Mesenchymal stem cell (in vitro differentiated cells and primary cell): Measurements from ENCODE around the gene PNPO. TPM values are rescaled to one million over a fixed set of nuclear protein-coding genes. Genes with fewer than 3 reads are reported as not detected.
A peak's percentile ranks its signal among the peaks of the same experiment; 100 is the strongest.

Experiments
- DNase-seq: peaks from one replicate; pipeline ENCODE4 v3.0.0-alpha.2; 2013
- H2AFZ ChIP-seq: one replicate; pipeline ENCODE4 v1.6.1; 2013; ENCODE audit warnings: low read depth, mild to moderate bottlenecking, control low read depth, inconsistent platforms, low read length, moderate library complexity
- H2AK5ac ChIP-seq: 2 replicates; pipeline ENCODE4 v1.6.1; 2013; ENCODE audit warnings: low read length, moderate library complexity, mild to moderate bottlenecking, inconsistent platforms; ENCODE audit not compliant: severe bottlenecking
- H2BK120ac ChIP-seq: one replicate; pipeline ENCODE4 v1.6.1; 2013; ENCODE audit warnings: low read depth, mild to moderate bottlenecking, inconsistent platforms, low read length, moderate library complexity
- H2BK12ac ChIP-seq, 2 experiments: one replicate each; pipeline ENCODE4 v1.6.1; 2013; ENCODE audit warnings: inconsistent platforms in 2 of 2, low read length in 2 of 2, mild to moderate bottlenecking in 2 of 2, moderate library complexity in 2 of 2, control low read depth in 1 of 2
- H2BK15ac ChIP-seq: one replicate; pipeline ENCODE4 v1.6.1; 2013; ENCODE audit warnings: mild to moderate bottlenecking, low read depth, inconsistent platforms; ENCODE audit not compliant: poor library complexity, severe bottlenecking
- H2BK5ac ChIP-seq: 2 replicates; pipeline ENCODE4 v1.6.1; 2013; ENCODE audit warnings: low read depth, mild to moderate bottlenecking, low read length, control low read depth, inconsistent platforms; ENCODE audit not compliant: poor library complexity, severe bottlenecking
- H3K14ac ChIP-seq, 2 experiments: one replicate each; pipeline ENCODE4 v1.6.1; 2013; ENCODE audit warnings: inconsistent platforms in 2 of 2, low read length in 2 of 2, control low read depth in 1 of 2, mild to moderate bottlenecking in 1 of 2, moderate library complexity in 1 of 2
- H3K18ac ChIP-seq, 2 experiments: one replicate each; pipeline ENCODE4 v1.6.1; 2013; ENCODE audit warnings: inconsistent platforms in 2 of 2, low read length in 2 of 2, control low read depth in 1 of 2, low read depth in 1 of 2, mild to moderate bottlenecking in 1 of 2
- H3K23ac ChIP-seq, 2 experiments: one replicate each; pipeline ENCODE4 v1.6.1; 2013; ENCODE audit warnings: inconsistent platforms in 2 of 2, low read length in 2 of 2, mild to moderate bottlenecking in 2 of 2, moderate library complexity in 2 of 2, control low read depth in 1 of 2
- H3K27ac ChIP-seq: 2 replicates; pipeline ENCODE4 v1.5.1; 2013; ENCODE audit warnings: mild to moderate bottlenecking, moderate library complexity, low read length, control low read depth, inconsistent platforms; ENCODE audit not compliant: poor library complexity, severe bottlenecking
- H3K27me3 ChIP-seq, 2 experiments: 2 replicates each; pipeline versions ENCODE4 v1.6.1 to v1.7.0; 2013; ENCODE audit warnings: low read length in 2 of 2, mild to moderate bottlenecking in 2 of 2, moderate library complexity in 2 of 2, control low read depth in 1 of 2, inconsistent platforms in 1 of 2; ENCODE audit not compliant: control insufficient read depth in 1 of 2, insufficient read depth in 1 of 2
- H3K36me3 ChIP-seq, 2 experiments: 2 replicates each; pipeline versions ENCODE4 v1.6.1 to v1.7.0; 2013; ENCODE audit warnings: low read length in 2 of 2, control low read depth in 1 of 2, inconsistent platforms in 1 of 2, low read depth in 1 of 2, mild to moderate bottlenecking in 1 of 2; ENCODE audit not compliant: insufficient read depth in 2 of 2, control insufficient read depth in 1 of 2
- H3K4ac ChIP-seq, 2 experiments: one replicate each; pipeline ENCODE4 v1.6.1; 2013; ENCODE audit warnings: inconsistent platforms in 2 of 2, low read length in 2 of 2, mild to moderate bottlenecking in 2 of 2, moderate library complexity in 2 of 2, control low read depth in 1 of 2, low read depth in 1 of 2
- H3K4me1 ChIP-seq: 2 replicates; pipeline ENCODE4 v1.6.1; 2013; ENCODE audit warnings: low read depth, low read length, control low read depth; ENCODE audit not compliant: control insufficient read depth, insufficient read depth
- H3K4me2 ChIP-seq: 2 replicates; pipeline ENCODE4 v1.6.1; 2013; ENCODE audit warnings: low read length, mild to moderate bottlenecking, inconsistent platforms; ENCODE audit not compliant: poor library complexity, severe bottlenecking
- H3K4me3 ChIP-seq, 2 experiments: 2 replicates each; pipeline versions ENCODE4 v1.5.1 to v1.7.0; 2013; ENCODE audit warnings: low read length in 2 of 2, mild to moderate bottlenecking in 2 of 2, control low read depth in 1 of 2, low read depth in 1 of 2; ENCODE audit not compliant: insufficient read depth in 1 of 2
- H3K79me1 ChIP-seq: replicated peaks from 2 replicates; pipeline ENCODE4 v1.6.1; 2013; ENCODE audit warnings: mild to moderate bottlenecking, control low read depth, low read length, inconsistent platforms; ENCODE audit not compliant: poor library complexity, severe bottlenecking
- H3K9ac ChIP-seq: 2 replicates; pipeline ENCODE4 v1.7.0; 2013; ENCODE audit warnings: mild to moderate bottlenecking, low read length, moderate library complexity
- H3K9me3 ChIP-seq: 2 replicates; pipeline ENCODE4 v1.7.0; 2013; ENCODE audit warnings: mild to moderate bottlenecking, low read length; ENCODE audit not compliant: control insufficient read depth
- H4K8ac ChIP-seq: one replicate; pipeline ENCODE4 v1.6.1; 2013; ENCODE audit warnings: inconsistent platforms, mild to moderate bottlenecking, low read length, moderate library complexity
- H4K91ac ChIP-seq: one replicate; pipeline ENCODE4 v1.6.1; 2013; ENCODE audit warnings: mild to moderate bottlenecking, low read length, inconsistent platforms
- WGBS: methylation state at CpG from one replicate; pipeline ENCODE4 v1.1.7; 2013; ENCODE audit warnings: mixed read lengths; 5-methylcytosine and 5-hydroxymethylcytosine counted together
- polyA plus RNA-seq, 2 experiments: library from polyadenylated mRNA; stranded (reverse); fragments of 200-250 nt; gene quantifications; one replicate each; pipeline ENCODE4 v1.2.3, GENCODE V29; 2013

Gene PNPO
- 6.1 TPM for polyA plus RNA-seq (2013, experiment 1 of 2)
- 5.4 TPM for polyA plus RNA-seq (2013, experiment 2 of 2)

- Histone ChIP-seq H4K91ac (no peak within 1 kb of the TSS), H2BK120ac (peak within 1 kb of the TSS; percentile 19), H3K14ac (peak within 1 kb of the TSS in 1 of 2 experiments; percentile 53), H3K9me3 (no peaks in the 10 kb centered on the region), H3K9ac (peak within 1 kb of the TSS; percentile 95), H3K4me3 (peak within 1 kb of the TSS; percentile 71 to 95), H2AFZ (peak within 1 kb of the TSS; percentile 66), H3K4ac (no peak within 1 kb of the TSS), H3K4me2 (peak within 1 kb of the TSS; percentile 57), H3K27me3 (no peaks in the 10 kb centered on the region), H3K79me1 (no peaks in the 10 kb centered on the region), H3K18ac (peak within 1 kb of the TSS in 1 of 2 experiments; percentile 71), H3K23ac (no peak within 1 kb of the TSS), H2BK12ac (no peak within 1 kb of the TSS), H4K8ac (peak within 1 kb of the TSS; percentile 74), H3K4me1 (peaks cover 12% of the 10 kb centered on the region), H3K27ac (no peak within 1 kb of the TSS), H2BK15ac (no peak within 1 kb of the TSS), H2AK5ac (peak within 1 kb of the TSS; percentile 38), H3K36me3 (peaks cover 18 to 28% of the 10 kb centered on the region in 2 experiments), H2BK5ac (no peak within 1 kb of the TSS)
- WGBS: 56% methylated on average over 50 of the region's 50 CpGs
- peak; percentile 95 for DNase-seq
Observed at GRCh38 chr17:47941246-47942095, at the start of gene PNPO. TSS of gene PNPO (plus strand) at chr17:47941571. CDS start at chr17:47941676, 105 bp downstream.

GRCh38 chr17:47894498-47895346 lies 46.6 kb upstream of the PNPO start:
- Histone ChIP-seq H3K14ac (no peak overlapping the region), H3K27ac (no peak overlapping the region), H2BK120ac (no peak overlapping the region), H3K27me3 (no peaks in the 10 kb centered on the region), H3K4ac (peak overlapping the region in 1 of 2 experiments; percentile 75), H2BK12ac (no peak overlapping the region), H3K18ac (peak overlapping the region in 1 of 2 experiments; percentile 54), H4K91ac (no peak overlapping the region), H3K23ac (no peak overlapping the region), H2AK5ac (no peak overlapping the region), H3K9me3 (no peaks in the 10 kb centered on the region), H4K8ac (peak overlapping the region; percentile 30), H3K4me1 (no peaks in the 10 kb centered on the region), H3K36me3 (peaks cover 3 to 9% of the 10 kb centered on the region in 2 experiments), H3K79me1 (peaks cover 18% of the 10 kb centered on the region), H3K9ac (peak overlapping the region; percentile 92), H3K4me3 (peak overlapping the region; percentile 67 to 88), H2BK15ac (no peak overlapping the region), H2AFZ (no peak overlapping the region), H3K4me2 (peak overlapping the region; percentile 37), H2BK5ac (no peak overlapping the region)
- WGBS: 62% methylated on average over 9 of the region's 11 CpGs
- no peak for DNase-seq

- Histone ChIP-seq H3K27me3 (no peaks in the 10 kb centered on the region), H3K4me1 (no peaks in the 10 kb centered on the region), H3K14ac (no peak overlapping the region), H2AK5ac (no peak overlapping the region), H4K91ac (no peak overlapping the region), H2BK12ac (no peak overlapping the region), H2BK5ac (no peak overlapping the region), H3K18ac (peak overlapping the region; percentile 23 to 54), H4K8ac (peak overlapping the region; percentile 30), H3K9me3 (no peaks in the 10 kb centered on the region), H3K4me3 (peak overlapping the region; percentile 67 to 88), H2BK15ac (no peak overlapping the region), H3K4me2 (peak overlapping the region; percentile 37), H2AFZ (peak overlapping the region; percentile 30), H3K36me3 (peaks cover 7 to 9% of the 10 kb centered on the region in 2 experiments), H2BK120ac (no peak overlapping the region), H3K23ac (no peak overlapping the region), H3K79me1 (peaks cover 23% of the 10 kb centered on the region), H3K4ac (peak overlapping the region in 1 of 2 experiments; percentile 75), H3K9ac (peak overlapping the region; percentile 92), H3K27ac (no peak overlapping the region)
- WGBS: 2% methylated on average over 25 of the region's 25 CpGs
- no peak for DNase-seq
Observed at GRCh38 chr17:47895347-47895855, 46.0 kb upstream of the PNPO start.
